ENCODE data around the gene FAM13A.

The FAM13A gene

GRCh38 chr4:88788424-88788823 lies 268.6 kb downstream of the FAM13A start:
- DNase-seq (ENCODE audit: low read depth, low spot score), result no peak

GRCh38 chr4:88786011-88786410 lies 271.0 kb downstream of the FAM13A start:
- DNase-seq (ENCODE audit: low read depth, low spot score), result no peak

DNA sequence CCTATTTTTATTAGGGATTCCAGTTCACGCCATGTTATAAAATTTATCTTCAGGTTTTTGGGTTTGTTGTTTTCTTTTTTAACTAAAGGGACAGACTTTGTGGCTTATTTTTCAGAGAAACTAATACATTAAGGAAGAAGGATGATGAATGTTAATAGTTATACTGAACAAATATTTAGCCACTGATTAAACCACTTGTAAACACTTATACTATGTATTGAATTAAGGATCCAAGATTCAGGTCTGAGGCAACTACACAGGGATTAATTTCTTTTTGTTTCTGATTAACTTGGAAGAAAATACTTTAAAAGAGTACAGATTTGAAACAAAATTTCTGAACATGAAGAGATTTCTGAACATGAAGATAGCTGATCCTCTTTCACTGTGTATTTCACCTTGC lies 276.6 kb downstream of the FAM13A start:
- no peak for DNase-seq (ENCODE audit: low read depth, low spot score)

- DNase-seq (ENCODE audit: low read depth, low spot score), result no peak
These were observed 277.6 kb downstream of the FAM13A start for GRCh38 chr4:88779431-88779830.

- DNase-seq (ENCODE audit: low read depth, low spot score), result no peak
These were observed 281.5 kb downstream of the FAM13A start for GRCh38 chr4:88775529-88775928.

GRCh38 chr4:88775026-88775425 lies 282.0 kb downstream of the FAM13A start:
- no peak for DNase-seq (ENCODE audit: low read depth, low spot score)

- DNase-seq (ENCODE audit: low read depth, low spot score), result no peak
These were observed 285.0 kb downstream of the FAM13A start for GRCh38 chr4:88771883-88772450.

DNA sequence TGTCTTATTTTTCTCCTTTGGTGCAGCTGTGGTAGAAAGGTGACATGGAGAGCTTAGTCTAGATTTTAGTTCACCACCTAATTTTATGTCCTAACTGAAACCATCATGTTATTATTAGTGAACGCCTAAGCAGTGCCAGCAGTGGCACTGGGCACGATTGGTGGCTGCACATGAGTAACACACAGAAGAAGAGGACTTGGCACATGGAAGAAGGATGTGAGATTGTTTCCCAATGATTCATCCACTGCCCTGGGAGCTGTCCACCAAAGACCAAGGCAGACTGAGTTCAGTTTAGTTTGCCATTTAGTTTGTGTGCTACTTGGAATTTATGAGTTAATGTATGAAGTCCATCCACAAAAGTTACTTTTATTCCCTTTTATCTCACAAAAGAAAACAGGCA lies 291.3 kb downstream of the FAM13A start:
- DNase-seq (ENCODE audit: low read depth, low spot score), result no peak

DNA sequence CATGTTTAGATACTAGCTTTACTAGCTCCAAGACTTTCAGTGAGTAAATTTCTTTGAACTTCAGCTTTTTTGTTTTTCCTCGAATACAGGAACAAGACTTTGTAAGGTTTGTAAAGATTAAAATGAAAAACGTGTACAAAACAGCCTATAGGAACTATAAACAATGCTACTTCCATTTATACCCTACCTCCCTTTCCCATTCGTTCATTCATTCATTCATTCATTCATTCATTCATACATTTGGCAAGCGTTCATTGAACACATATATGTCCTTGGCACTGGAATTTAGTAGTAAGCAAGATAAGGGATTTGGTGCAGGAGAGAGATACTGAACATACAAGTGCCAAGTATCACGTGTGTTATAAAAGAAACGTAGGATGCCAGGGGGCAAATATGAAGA lies 293.9 kb downstream of the FAM13A start:
- no peak for DNase-seq (ENCODE audit: low read depth, low spot score)

DNA sequence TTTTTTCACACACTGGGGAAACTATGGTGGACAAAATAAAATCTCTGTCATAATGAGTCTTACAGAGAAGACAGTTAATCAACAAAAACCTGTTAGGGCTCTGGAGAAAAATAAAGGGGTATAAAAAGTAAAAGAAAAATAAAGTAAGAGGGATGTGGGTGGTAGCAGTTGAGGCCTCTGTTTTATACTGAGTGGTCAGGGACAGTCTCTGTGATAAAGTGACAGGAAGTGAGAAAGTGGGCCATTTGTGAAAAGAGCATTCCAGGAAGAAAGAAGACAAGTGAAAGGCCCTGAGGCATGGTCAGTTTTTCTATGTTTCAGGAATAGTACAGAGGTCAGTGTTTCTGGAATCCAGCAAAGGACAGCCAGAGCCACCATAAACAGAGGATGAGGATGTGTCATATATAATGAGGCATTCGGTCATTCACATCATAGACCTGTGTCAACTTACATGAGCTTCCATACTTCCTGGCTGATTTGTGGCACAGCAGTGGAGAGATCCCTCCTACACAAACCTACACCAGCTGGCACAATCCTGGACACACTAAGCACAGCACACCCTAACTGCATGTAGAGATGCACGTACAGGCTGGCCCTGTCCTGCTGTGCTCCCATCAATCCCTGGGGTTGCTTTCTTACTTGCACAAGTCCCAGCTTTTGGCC lies 295.0 kb downstream of the FAM13A start:
- DNase-seq (ENCODE audit: low read depth, low spot score), result no peak

- DNase-seq (ENCODE audit: low read depth, low spot score), result no peak
These were observed 295.6 kb downstream of the FAM13A start for GRCh38 chr4:88761342-88761741.

DNA sequence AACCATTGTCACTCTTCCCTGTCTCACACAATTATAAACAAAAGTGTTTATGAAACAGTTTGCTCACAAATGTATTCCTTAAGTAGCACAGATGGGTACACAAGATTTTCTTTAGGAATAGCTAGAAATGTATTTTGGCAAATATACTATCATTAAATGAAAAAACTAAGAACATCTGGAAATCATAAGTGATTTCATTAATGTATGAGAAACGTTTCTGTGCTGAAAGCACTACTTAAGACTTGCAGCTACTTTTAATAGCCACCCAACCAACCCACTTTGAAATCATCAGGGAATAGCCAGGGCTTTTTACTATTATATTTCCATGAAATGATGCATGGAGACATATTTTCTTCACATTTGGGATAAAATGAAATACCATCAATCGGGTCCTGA lies 297.1 kb downstream of the FAM13A start:
- no peak for DNase-seq (ENCODE audit: low read depth, low spot score)

DNA sequence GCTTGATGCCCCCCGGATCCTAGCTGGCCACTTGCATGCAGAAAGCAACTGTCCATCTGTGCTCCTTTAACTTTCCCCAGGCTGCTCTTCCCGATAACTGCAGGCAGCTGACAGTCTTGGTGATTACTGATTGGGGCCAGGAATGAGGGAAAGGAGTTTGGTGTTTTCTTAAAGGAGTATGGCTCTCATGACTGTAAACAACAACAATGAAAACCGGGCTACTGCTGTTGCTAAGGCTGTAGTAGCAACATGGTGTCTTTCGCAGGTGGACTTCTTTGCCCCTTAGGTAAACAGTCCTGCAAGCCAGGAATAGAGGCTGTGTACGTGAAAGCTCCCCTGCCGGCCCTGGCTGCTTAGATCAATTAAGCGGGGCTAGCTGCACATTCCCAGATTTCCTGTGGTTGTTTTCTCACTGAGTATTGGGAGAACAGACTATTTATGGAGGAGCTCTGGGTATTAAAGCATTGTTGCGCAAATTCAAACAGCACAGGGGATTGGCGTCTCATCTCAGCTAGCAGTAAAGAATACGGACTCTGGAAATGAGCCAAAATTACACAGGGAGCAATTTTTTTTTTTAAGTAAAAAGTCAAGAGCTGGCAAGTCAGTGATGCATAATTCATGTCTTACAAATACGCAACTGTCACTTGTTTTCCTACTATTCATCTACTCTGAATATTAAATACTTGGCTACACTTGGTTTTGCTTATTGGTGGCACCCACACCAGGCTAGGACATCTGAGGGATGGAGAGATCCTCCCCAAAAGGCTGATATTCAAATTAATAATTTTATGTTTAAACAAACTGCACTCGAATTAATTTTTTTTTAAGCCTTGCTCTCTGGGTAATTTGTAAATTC lies 297.7 kb downstream of the FAM13A start:
- peak; percentile 39 for DNase-seq (ENCODE audit: low read depth, low spot score)

- no peak for DNase-seq (ENCODE audit: low read depth, low spot score)
These were observed 298.7 kb downstream of the FAM13A start for GRCh38 chr4:88758264-88758663.

DNA sequence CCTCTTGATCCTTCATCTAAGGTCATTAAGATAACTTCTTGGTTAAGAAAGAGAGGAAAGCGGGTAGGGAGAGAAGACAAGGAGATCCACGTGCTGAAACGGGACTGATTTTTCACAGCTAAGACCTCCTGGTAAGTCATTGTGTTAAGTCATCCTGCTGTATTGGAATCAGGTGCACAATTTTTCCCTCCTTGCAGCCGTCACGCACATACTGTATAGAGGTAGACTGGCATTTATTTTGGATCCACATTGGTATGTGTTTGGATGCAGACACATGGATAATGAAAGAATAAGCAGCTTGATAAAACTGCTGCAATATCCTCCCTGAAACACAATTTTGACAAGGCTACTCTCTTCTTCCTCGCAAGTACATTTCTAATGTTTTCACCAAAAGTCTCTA lies 299.2 kb downstream of the FAM13A start:
- no peak for DNase-seq (ENCODE audit: low read depth, low spot score)

DNA sequence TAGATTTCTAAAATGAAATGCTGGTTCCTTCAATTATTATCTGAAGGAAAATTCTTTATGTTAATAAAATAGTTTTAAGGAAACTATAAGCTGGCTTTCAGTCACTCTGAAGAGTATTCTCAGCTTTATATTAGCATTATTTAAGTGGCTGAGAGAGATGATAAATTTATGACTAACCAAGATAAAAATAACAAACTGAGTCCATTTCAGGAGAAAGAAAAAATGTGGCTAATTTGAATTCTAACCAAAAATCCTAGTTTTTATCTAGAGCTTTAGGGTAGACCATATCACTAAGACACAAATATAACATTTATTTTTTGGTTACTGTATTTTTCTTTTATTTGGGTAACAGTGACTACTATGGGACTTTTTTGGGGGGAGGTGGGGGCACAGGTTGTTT lies 299.9 kb downstream of the FAM13A start:
- no peak for DNase-seq (ENCODE audit: low read depth, low spot score)

DNA sequence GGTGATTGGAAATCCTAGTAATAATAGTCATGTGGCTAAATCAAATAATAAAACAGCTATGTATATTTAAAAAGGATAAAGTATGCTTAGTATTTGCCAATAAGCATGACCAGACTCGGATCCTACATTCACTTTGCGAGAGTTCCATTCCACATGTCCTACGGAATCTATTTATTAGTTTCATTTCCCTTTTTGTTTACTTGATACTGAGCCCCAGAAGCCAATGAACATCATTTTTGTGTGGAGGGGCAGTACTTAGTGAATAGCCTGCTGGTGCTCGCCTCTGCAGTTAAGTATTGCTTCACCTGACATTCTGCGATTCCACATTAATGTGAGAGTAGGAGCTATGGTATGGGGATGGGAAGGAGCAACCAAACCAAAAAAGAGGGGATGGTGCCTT lies 300.8 kb downstream of the FAM13A start:
- no peak for DNase-seq (ENCODE audit: low read depth, low spot score)

DNA sequence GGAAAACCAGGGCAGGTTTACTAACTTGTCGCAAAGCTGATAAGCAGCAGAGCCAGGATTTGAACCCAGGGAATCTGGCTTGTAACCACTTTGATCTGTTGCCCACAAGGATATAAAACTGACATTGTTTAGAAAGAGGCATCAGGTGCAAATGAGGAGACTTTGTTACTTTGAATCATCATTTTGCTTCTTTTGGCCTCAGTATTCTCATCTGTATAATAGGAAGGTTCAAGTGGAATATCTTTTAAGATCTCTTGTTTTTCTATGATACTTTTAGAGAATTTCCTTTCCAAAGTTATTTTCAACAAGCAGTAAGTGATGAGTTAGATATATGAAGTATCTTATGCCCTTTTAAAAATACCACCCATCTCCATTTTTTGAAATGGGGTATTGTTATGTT lies 301.5 kb downstream of the FAM13A start:
- DNase-seq (ENCODE audit: low read depth, low spot score), result no peak

- no peak for DNase-seq (ENCODE audit: low read depth, low spot score)
These were observed 302.2 kb downstream of the FAM13A start for GRCh38 chr4:88754796-88755195.

DNA sequence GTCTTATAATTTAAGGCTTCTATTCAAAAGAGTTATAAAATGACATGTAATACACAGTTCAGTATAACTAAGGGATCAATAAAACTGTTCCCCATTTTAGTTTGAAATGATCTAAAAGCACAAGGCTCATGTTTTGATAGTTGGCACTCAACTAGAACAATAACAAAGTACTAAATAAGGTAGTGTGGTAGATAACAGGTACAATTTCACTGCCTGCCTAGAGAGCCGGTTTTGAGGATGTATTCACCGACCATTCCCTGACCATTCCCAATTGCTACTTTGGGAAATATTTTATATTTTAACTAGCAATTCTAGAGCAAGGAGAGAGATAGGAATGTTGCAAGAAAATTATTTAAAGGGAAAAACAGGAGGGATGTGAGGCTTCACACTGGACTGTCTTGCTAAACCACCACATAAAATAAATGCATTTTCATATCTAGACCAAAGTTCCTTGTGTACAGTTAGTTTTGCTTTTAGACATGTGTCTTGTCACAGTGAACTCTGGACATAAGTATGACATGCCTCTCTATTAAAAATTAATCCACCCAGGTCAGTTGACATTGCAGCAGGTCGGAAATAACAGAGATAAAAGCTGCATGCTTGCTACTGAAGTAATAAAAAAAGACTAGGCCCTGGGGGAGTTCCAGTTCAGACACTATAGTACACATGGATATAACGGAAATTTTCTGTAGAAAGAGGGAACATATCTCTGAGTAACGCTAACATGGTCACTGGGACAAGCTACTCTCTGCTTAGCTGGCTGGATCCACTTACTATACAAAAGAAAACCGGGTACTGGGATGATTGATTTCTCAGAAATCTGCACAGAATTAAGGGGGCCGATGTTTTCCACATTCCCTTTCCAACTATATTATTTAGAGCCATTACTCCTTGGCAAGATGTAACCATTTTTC lies 303.1 kb downstream of the FAM13A start:
- no peak for DNase-seq (ENCODE audit: low read depth, low spot score)

GRCh38 chr4:88752754-88753153 lies 304.2 kb downstream of the FAM13A start:
- no peak for DNase-seq (ENCODE audit: low read depth, low spot score)

- DNase-seq (ENCODE audit: low read depth, low spot score), result no peak
These were observed 304.9 kb downstream of the FAM13A start for GRCh38 chr4:88752076-88752463.
